GM12865 (cell line): ENCODE measurements around the gene TRIM62.

ENCODE experiments used
- DNase-seq: peaks from one replicate; pipeline ENCODE4 v3.0.0; 2010; ENCODE audit warnings: low read depth
- H3K4me3 ChIP-seq: 2 replicates; pipeline ENCODE4 v1.5.1; 2011; ENCODE audit warnings: mild to moderate bottlenecking, low read depth, low read length, control low read depth
- CTCF ChIP-seq: IDR thresholded peaks from 2 replicates; pipeline ENCODE4 v1.5.1; 2011; ENCODE audit warnings: low read length, control low read depth, low read depth, inconsistent platforms; ENCODE audit not compliant: insufficient read depth; ENCODE audit errors: missing control alignments

Gene TRIM62

GRCh38 chr1:33180911-33181890, 642 bp downstream of the TRIM62 start:
- peak overlapping the region; percentile 82 for H3K4me3 ChIP-seq
- peak; percentile 92 for DNase-seq
- no peak for TF ChIP-seq CTCF

GRCh38 chr1:33180226-33180910, 1.5 kb downstream of the TRIM62 start:
- no peak for DNase-seq
- no peak for TF ChIP-seq CTCF
- H3K4me3 ChIP-seq, result peak overlapping the region; percentile 42

GRCh38 chr1:33178836-33179439, 2.9 kb downstream of the TRIM62 start:
- no peak for TF ChIP-seq CTCF
- no peak for DNase-seq
- no peak overlapping the region for H3K4me3 ChIP-seq

GRCh38 chr1:33177996-33178540, 3.8 kb downstream of the TRIM62 start:
- H3K4me3 ChIP-seq, result no peak overlapping the region
- TF ChIP-seq CTCF, result no peak
- no peak for DNase-seq

GRCh38 chr1:33176887-33177286, 5.0 kb downstream of the TRIM62 start:
- H3K4me3 ChIP-seq, result no peak overlapping the region
- no peak for DNase-seq
- no peak for TF ChIP-seq CTCF

- no peak overlapping the region for H3K4me3 ChIP-seq
- TF ChIP-seq CTCF, result no peak
- DNase-seq, result no peak
These were observed 5.4 kb downstream of the TRIM62 start for GRCh38 chr1:33176362-33176850.
